ENCODE data around the gene GJD2. TPM values are rescaled to one million over a fixed set of nuclear protein-coding genes. Genes with fewer than 3 reads are reported as not detected.

Gene GJD2
- total RNA-seq, 4 donors from 2014 or later = not detected

DNA sequence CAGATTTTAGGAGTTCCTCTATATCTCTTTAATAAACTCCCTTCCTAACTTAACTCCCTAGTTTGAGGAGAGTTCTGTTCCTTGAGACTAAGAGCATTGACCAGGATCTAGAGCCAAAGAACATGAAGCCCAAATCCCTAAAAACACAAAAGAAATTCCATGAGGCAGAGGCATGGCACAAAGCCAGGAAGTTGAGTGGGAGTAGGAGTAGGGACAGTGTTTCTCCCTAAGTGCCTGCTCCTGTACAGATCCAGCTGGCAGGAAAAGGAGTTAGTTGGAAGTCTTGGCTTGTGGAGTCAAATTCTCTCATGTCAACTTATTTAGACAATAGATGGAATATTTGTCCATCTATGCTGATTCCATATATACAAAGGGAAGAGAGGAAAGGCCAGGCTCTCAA, 29.2 kb upstream of the GJD2 start:
- TF ChIP-seq EP300 (IDR thresholded peaks at IDR 0.05) = no peak
- TF ChIP-seq, protein P1, sequence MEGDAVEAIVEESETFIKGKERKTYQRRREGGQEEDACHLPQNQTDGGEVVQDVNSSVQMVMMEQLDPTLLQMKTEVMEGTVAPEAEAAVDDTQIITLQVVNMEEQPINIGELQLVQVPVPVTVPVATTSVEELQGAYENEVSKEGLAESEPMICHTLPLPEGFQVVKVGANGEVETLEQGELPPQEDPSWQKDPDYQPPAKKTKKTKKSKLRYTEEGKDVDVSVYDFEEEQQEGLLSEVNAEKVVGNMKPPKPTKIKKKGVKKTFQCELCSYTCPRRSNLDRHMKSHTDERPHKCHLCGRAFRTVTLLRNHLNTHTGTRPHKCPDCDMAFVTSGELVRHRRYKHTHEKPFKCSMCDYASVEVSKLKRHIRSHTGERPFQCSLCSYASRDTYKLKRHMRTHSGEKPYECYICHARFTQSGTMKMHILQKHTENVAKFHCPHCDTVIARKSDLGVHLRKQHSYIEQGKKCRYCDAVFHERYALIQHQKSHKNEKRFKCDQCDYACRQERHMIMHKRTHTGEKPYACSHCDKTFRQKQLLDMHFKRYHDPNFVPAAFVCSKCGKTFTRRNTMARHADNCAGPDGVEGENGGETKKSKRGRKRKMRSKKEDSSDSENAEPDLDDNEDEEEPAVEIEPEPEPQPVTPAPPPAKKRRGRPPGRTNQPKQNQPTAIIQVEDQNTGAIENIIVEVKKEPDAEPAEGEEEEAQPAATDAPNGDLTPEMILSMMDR (IDR thresholded peaks at IDR 0.05) = no peak
- TF ChIP-seq POLR2A (IDR thresholded peaks at IDR 0.05) = no peak
- Histone ChIP-seq H3K27ac (no peak overlapping the region), H3K27me3 (no peaks in the 10 kb centered on the region), H3K36me3 (no peaks in the 10 kb centered on the region), H3K9me3 (peaks cover 0 to 6% (median 0%) of the 10 kb centered on the region in 4 donors), H3K4me1 (no peaks in the 10 kb centered on the region), H3K4me3 (no peak overlapping the region)
- DNase-seq (ENCODE audit: low spot score in 2 of 2) = no peak

DNA sequence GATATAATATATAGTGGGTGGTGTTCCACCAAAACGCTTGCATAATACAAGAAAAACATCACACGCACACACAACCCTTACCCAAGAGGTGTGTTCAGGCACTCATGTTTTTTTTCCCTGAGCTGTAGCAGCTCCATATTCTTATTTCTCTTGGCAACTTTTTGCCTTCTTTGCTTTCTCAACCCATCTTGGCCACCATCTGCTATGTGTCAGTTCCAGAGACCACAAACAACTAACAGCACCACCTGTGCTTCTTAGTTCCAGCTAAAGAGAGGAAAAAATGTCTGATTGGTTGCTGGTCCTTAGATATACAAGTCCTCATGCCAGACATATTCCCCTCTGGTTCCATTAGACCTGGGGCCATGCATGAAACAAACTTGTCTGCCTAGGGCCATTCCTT, 28.6 kb upstream of the GJD2 start:
- TF ChIP-seq POLR2A (IDR thresholded peaks at IDR 0.05) (no peak), EP300 (IDR thresholded peaks at IDR 0.05) (no peak)
- TF ChIP-seq, protein P1 (IDR thresholded peaks at IDR 0.05) = no peak
- Histone ChIP-seq H3K9me3 (peaks cover 0 to 6% (median 0%) of the 10 kb centered on the region in 4 donors), H3K27me3 (no peaks in the 10 kb centered on the region), H3K27ac (no peak overlapping the region), H3K4me3 (no peak overlapping the region), H3K36me3 (no peaks in the 10 kb centered on the region), H3K4me1 (no peaks in the 10 kb centered on the region)
- no peak for DNase-seq (ENCODE audit: low spot score in 2 of 2)
- 94 to 95% methylated on average over 2 of the region's 2 CpGs for WGBS, 2 donors

DNA sequence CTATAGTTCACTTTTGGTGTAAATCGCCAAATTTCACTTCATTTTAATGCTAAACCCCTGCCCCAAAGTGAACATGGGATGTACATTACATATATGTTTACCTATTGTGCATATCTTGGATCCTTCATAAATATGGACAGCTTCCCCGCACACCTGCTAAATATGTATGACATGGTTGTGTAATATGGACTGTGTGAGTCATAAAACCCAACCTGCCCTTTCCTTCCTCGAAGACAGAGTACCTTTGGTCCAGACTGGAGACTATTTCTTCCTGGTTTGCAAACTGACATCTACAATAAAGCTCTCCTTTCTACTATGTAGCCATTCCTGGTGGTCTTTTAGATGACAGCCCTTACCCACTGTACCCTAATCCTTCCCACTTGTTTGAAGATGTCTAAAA, 28.1 kb upstream of the GJD2 start:
- Histone ChIP-seq H3K27ac (no peak overlapping the region), H3K4me1 (no peaks in the 10 kb centered on the region), H3K36me3 (no peaks in the 10 kb centered on the region), H3K27me3 (no peaks in the 10 kb centered on the region), H3K4me3 (no peak overlapping the region), H3K9me3 (peaks cover 0 to 6% (median 0%) of the 10 kb centered on the region in 4 donors)
- no peak for DNase-seq (ENCODE audit: low spot score in 2 of 2)
- 73 to 89% methylated on average over 3 of the region's 3 CpGs for WGBS, 2 donors
- TF ChIP-seq, protein P1 (IDR thresholded peaks at IDR 0.05) = no peak
- TF ChIP-seq POLR2A (IDR thresholded peaks at IDR 0.05) = no peak
- no peak for TF ChIP-seq EP300 (IDR thresholded peaks at IDR 0.05)

DNA sequence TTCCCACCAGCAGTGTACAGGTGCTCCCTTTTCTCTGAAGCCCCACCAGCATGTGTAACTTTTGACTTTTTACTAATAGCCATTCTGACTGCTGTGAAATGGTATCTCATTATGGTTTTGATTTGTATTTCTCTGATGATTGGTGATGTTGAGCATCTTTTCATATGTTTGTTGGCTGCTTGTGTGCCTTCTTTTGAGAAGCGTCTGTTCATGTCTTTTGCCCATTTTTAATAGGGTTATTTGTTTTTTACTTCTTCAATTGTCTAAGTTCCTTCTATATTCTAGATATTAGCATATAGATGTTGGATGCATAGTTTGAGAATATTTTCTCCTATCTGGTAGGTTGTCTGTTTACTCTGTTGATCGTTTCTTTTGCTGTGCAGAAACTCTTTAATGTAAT, 25.9 kb upstream of the GJD2 start:
- H3K4me3 ChIP-seq = no peak overlapping the region
- DNase-seq (ENCODE audit: low spot score in 2 of 2) = no peak
- peaks cover 0 to 6% (median 0%) of the 10 kb centered on the region in 4 donors for H3K9me3 ChIP-seq
- no peak overlapping the region for H3K27ac ChIP-seq
- no peaks in the 10 kb centered on the region for H3K27me3 ChIP-seq
- TF ChIP-seq EP300 (IDR thresholded peaks at IDR 0.05) (no peak), POLR2A (IDR thresholded peaks at IDR 0.05) (no peak)
- TF ChIP-seq, protein P1 (IDR thresholded peaks at IDR 0.05) = no peak
- H3K36me3 ChIP-seq = no peaks in the 10 kb centered on the region
- H3K4me1 ChIP-seq = no peaks in the 10 kb centered on the region
- 78 to 81% methylated on average over 2 of the region's 2 CpGs for WGBS, 2 donors

DNA sequence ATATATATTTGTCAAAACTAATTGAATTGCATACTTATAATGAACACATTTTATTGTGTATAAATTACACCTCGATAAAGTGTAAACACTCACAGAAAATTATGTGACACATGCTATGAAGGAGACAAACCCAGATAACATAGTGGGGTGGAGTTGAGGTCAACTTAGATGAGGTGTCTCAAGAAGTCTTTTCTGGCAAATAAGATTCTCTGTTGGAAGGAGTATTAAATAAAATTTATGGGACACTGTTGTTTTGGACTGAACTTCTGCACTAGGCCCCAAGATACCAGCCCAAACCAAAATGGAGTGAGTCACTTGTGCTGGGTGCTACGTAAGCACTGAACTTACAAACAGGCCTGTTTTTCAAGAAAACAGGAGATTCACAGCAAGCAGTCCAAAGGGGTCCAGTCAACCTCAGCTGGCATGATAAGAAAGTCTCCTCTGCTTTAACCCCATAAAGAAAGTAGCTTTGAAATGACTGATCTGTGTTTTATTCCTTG, 21.9 kb upstream of the GJD2 start:
- H3K4me3 ChIP-seq = no peak overlapping the region
- H3K27me3 ChIP-seq = no peaks in the 10 kb centered on the region
- H3K27ac ChIP-seq = no peak overlapping the region
- H3K4me1 ChIP-seq = no peaks in the 10 kb centered on the region
- 86 to 89% methylated on average over 2 of the region's 2 CpGs for WGBS, 2 donors
- no peaks in the 10 kb centered on the region for H3K36me3 ChIP-seq
- TF ChIP-seq POLR2A (IDR thresholded peaks at IDR 0.05) (no peak), EP300 (IDR thresholded peaks at IDR 0.05) (no peak)
- TF ChIP-seq, protein P1 (IDR thresholded peaks at IDR 0.05) = no peak
- DNase-seq (ENCODE audit: low spot score in 2 of 2) = no peak
- H3K9me3 ChIP-seq = peaks cover 0 to 6% (median 0%) of the 10 kb centered on the region in 4 donors
